ENCODE measurements around the gene PXDN.

Gene PXDN

GRCh38 chr2:1618974-1619373 lies 125.3 kb downstream of the PXDN start:
- Histone ChIP-seq H3K9ac (ENCODE audit: low read depth, low read length) (no peak overlapping the region), H3K79me2 (ENCODE audit: insufficient read depth, low read length) (no peaks in the 10 kb centered on the region), H3K27me3 (ENCODE audit: insufficient read depth, low read length, poor library complexity) (no peaks in the 10 kb centered on the region), H2AFZ (ENCODE audit: low read depth, low read length) (no peak overlapping the region), H3K27ac (ENCODE audit: low read length) (no peak overlapping the region), H3K36me3 (ENCODE audit: insufficient read depth, low read length) (no peaks in the 10 kb centered on the region), H3K9me3 (ENCODE audit: insufficient read depth, low read length, severe bottlenecking) (no peaks in the 10 kb centered on the region), H4K20me1 (ENCODE audit: insufficient read depth, low read length) (no peaks in the 10 kb centered on the region), H3K4me3 (ENCODE audit: low read depth in 1 of 2, low read length in 2 of 2) (no peak overlapping the region), H3K4me2 (ENCODE audit: insufficient read depth, low read length) (no peak overlapping the region), H3K4me1 (ENCODE audit: insufficient read depth, low read length) (no peaks in the 10 kb centered on the region)
- ATAC-seq (ENCODE audit: insufficient read depth, low read depth) = no peak
- TF ChIP-seq CTCF (IDR thresholded peaks at IDR 0.05; ENCODE audit: borderline replicate concordance, extremely low read depth, low read length, poor library complexity, severe bottlenecking) (no peak), EZH2 (IDR thresholded peaks at IDR 0.05; ENCODE audit: borderline replicate concordance, low read depth, low read length, severe bottlenecking) (no peak)
- no peak for DNase-seq

GRCh38 chr2:1618191-1618961 lies 125.9 kb downstream of the PXDN start:
- H3K36me3 ChIP-seq (ENCODE audit: insufficient read depth, low read length) = no peaks in the 10 kb centered on the region
- DNase-seq = no peak

GRCh38 chr2:1617425-1618021 lies 126.8 kb downstream of the PXDN start:
- DNase-seq (no peak), ATAC-seq (ENCODE audit: insufficient read depth, low read depth) (no peak)
- Histone ChIP-seq H3K79me2 (ENCODE audit: insufficient read depth, low read length) (no peaks in the 10 kb centered on the region), H3K27me3 (ENCODE audit: insufficient read depth, low read length, poor library complexity) (no peaks in the 10 kb centered on the region), H3K36me3 (ENCODE audit: insufficient read depth, low read length) (no peaks in the 10 kb centered on the region), H3K4me2 (ENCODE audit: insufficient read depth, low read length) (no peak overlapping the region), H3K9me3 (ENCODE audit: insufficient read depth, low read length, severe bottlenecking) (no peaks in the 10 kb centered on the region), H4K20me1 (ENCODE audit: insufficient read depth, low read length) (no peaks in the 10 kb centered on the region), H3K9ac (ENCODE audit: low read depth, low read length) (no peak overlapping the region), H3K27ac (ENCODE audit: low read length) (no peak overlapping the region), H2AFZ (ENCODE audit: low read depth, low read length) (no peak overlapping the region), H3K4me3 (ENCODE audit: low read depth in 1 of 2, low read length in 2 of 2) (no peak overlapping the region), H3K4me1 (ENCODE audit: insufficient read depth, low read length) (no peaks in the 10 kb centered on the region)
- no peak for TF ChIP-seq CTCF (IDR thresholded peaks at IDR 0.05; ENCODE audit: borderline replicate concordance, extremely low read depth, low read length, poor library complexity, severe bottlenecking)
- TF ChIP-seq EZH2 (IDR thresholded peaks at IDR 0.05; ENCODE audit: borderline replicate concordance, low read depth, low read length, severe bottlenecking) = no peak

More at GRCh38 chr2:1618191-1618961, 125.9 kb downstream of the PXDN start:
- Histone ChIP-seq H3K9ac (ENCODE audit: low read depth, low read length) (no peak overlapping the region), H3K27ac (ENCODE audit: low read length) (no peak overlapping the region), H4K20me1 (ENCODE audit: insufficient read depth, low read length) (no peaks in the 10 kb centered on the region), H3K27me3 (ENCODE audit: insufficient read depth, low read length, poor library complexity) (no peaks in the 10 kb centered on the region), H3K9me3 (ENCODE audit: insufficient read depth, low read length, severe bottlenecking) (no peaks in the 10 kb centered on the region), H3K79me2 (ENCODE audit: insufficient read depth, low read length) (no peaks in the 10 kb centered on the region), H3K4me2 (ENCODE audit: insufficient read depth, low read length) (no peak overlapping the region), H3K4me1 (ENCODE audit: insufficient read depth, low read length) (no peaks in the 10 kb centered on the region), H3K4me3 (ENCODE audit: low read depth in 1 of 2, low read length in 2 of 2) (no peak overlapping the region), H2AFZ (ENCODE audit: low read depth, low read length) (no peak overlapping the region)
- TF ChIP-seq CTCF (IDR thresholded peaks at IDR 0.05; ENCODE audit: borderline replicate concordance, extremely low read depth, low read length, poor library complexity, severe bottlenecking) (no peak), EZH2 (IDR thresholded peaks at IDR 0.05; ENCODE audit: borderline replicate concordance, low read depth, low read length, severe bottlenecking) (no peak)
- no peak for ATAC-seq (ENCODE audit: insufficient read depth, low read depth)
